Measurements from ENCODE around the gene VPS9D1.

VPS9D1 gene

GRCh38 chr16:89657442-89658220, 63.1 kb downstream of the VPS9D1 start, which contains the start of the genes CHMP1A and SPATA33:
TSS of gene CHMP1A (minus strand) at chr16:89657708. CDS start at chr16:89657588, 120 bp downstream.
TSS of gene SPATA33 (plus strand) at chr16:89657836. CDS start at chr16:89657912, 76 bp downstream.
- DNase-seq = peak; percentile 78
